KMS-11 (cell line): Measurements from ENCODE around the gene SIRT2.

Experiments
- H2AFZ ChIP-seq: fragments of 200-600 bp; sonication (generic); 2 replicates; pipeline ENCODE4 v1.6.1; 2016; ENCODE audit warnings: antibody characterized with exemption, mixed run types, low read depth
- H3K27ac ChIP-seq: fragments of 200-600 bp; sonication (generic); 2 replicates; pipeline ENCODE4 v1.6.1; 2016; ENCODE audit warnings: mild to moderate bottlenecking, mixed run types
- H3K27me3 ChIP-seq: fragments of 200-600 bp; sonication (generic); 2 replicates; pipeline ENCODE4 v1.6.1; 2017; ENCODE audit warnings: mild to moderate bottlenecking, low read depth, mixed run types, moderate library complexity; ENCODE audit not compliant: insufficient read depth
- H3K36me3 ChIP-seq: fragments of 200-600 bp; sonication (generic); 2 replicates; pipeline ENCODE4 v1.6.1; 2017; ENCODE audit warnings: mild to moderate bottlenecking, mixed run types; ENCODE audit not compliant: insufficient read depth
- H3K4me1 ChIP-seq: fragments of 200-600 bp; sonication (generic); 2 replicates; pipeline ENCODE4 v1.6.1; 2016; ENCODE audit warnings: mild to moderate bottlenecking, low read depth, mixed run types; ENCODE audit not compliant: poor library complexity, severe bottlenecking
- H3K4me2 ChIP-seq: fragments of 200-600 bp; sonication (generic); 2 replicates; pipeline ENCODE4 v1.7.0; 2016; ENCODE audit warnings: mild to moderate bottlenecking, mixed run types
- H3K4me3 ChIP-seq: fragments of 200-600 bp; sonication (generic); IDR thresholded peaks from 2 replicates; pipeline ENCODE4 v1.6.1; 2017; ENCODE audit warnings: low read depth, low read length, mixed read lengths; ENCODE audit not compliant: insufficient read depth
- H3K79me2 ChIP-seq: fragments of 200-600 bp; sonication (generic); 2 replicates; pipeline ENCODE4 v1.6.1; 2016; ENCODE audit warnings: low read depth, mixed run types; ENCODE audit not compliant: insufficient read depth
- H3K9ac ChIP-seq: fragments of 200-600 bp; sonication (generic); 2 replicates; pipeline ENCODE4 v1.6.1; 2016; ENCODE audit warnings: mild to moderate bottlenecking, mixed run types
- H4K20me1 ChIP-seq: fragments of 200-600 bp; sonication (generic); 2 replicates; pipeline ENCODE4 v1.6.1; 2016; ENCODE audit warnings: mild to moderate bottlenecking, mixed run types; ENCODE audit not compliant: insufficient read depth
- CTCF ChIP-seq: fragments of 200-600 bp; sonication (generic); conservative IDR thresholded peaks from 2 replicates; pipeline ENCODE4 v1.6.1; 2017; ENCODE audit warnings: low read depth, mild to moderate bottlenecking, antibody characterized with exemption, low read length, moderate library complexity, mixed read lengths

SIRT2 gene

GRCh38 chr19:38841787-38842438, 57.5 kb downstream of the SIRT2 start:
- no peak for TF ChIP-seq CTCF
- no peak overlapping the region for H2AFZ ChIP-seq
- H3K9ac ChIP-seq, result no peak overlapping the region
- H4K20me1 ChIP-seq, result no peaks in the 10 kb centered on the region; the same call in 1 of the 2 replicates
- no peak overlapping the region for H3K4me3 ChIP-seq
- peaks cover 54% of the 10 kb centered on the region for H3K79me2 ChIP-seq
- H3K27ac ChIP-seq, result no peak overlapping the region
- H3K36me3 ChIP-seq, result peaks cover 61% of the 10 kb centered on the region; the same call in 1 of the 2 replicates
- peaks cover 15% of the 10 kb centered on the region for H3K4me1 ChIP-seq
- H3K4me2 ChIP-seq, result no peak overlapping the region
- no peaks in the 10 kb centered on the region; the same call in 1 of the 2 replicates for H3K27me3 ChIP-seq

- H3K27ac ChIP-seq, result no peak overlapping the region
- peaks cover 48% of the 10 kb centered on the region for H3K79me2 ChIP-seq
- H4K20me1 ChIP-seq, result no peaks in the 10 kb centered on the region; the same call in 1 of the 2 replicates
Observed at GRCh38 chr19:38841180-38841766, 58.1 kb downstream of the SIRT2 start.

GRCh38 chr19:38840583-38840968, 58.8 kb downstream of the SIRT2 start:
- Histone ChIP-seq H4K20me1 (no peaks in the 10 kb centered on the region; the same call in 1 of the 2 replicates), H3K9ac (no peak overlapping the region), H3K27ac (no peak overlapping the region), H3K79me2 (peaks cover 41% of the 10 kb centered on the region), H3K4me3 (no peak overlapping the region), H3K4me2 (no peak overlapping the region), H3K4me1 (peaks cover 3% of the 10 kb centered on the region), H2AFZ (no peak overlapping the region), H3K36me3 (peaks cover 48% of the 10 kb centered on the region; the same call in 1 of the 2 replicates), H3K27me3 (no peaks in the 10 kb centered on the region; the same call in 1 of the 2 replicates)
- no peak for TF ChIP-seq CTCF

More at GRCh38 chr19:38841180-38841766, 58.1 kb downstream of the SIRT2 start:
- Histone ChIP-seq H3K4me3 (no peak overlapping the region), H3K36me3 (peaks cover 55% of the 10 kb centered on the region; the same call in 1 of the 2 replicates), H3K4me1 (peaks cover 9% of the 10 kb centered on the region), H2AFZ (no peak overlapping the region), H3K27me3 (no peaks in the 10 kb centered on the region; the same call in 1 of the 2 replicates), H3K4me2 (no peak overlapping the region), H3K9ac (no peak overlapping the region)
- TF ChIP-seq CTCF, result no peak

- no peaks in the 10 kb centered on the region for H3K4me1 ChIP-seq
- no peak overlapping the region for H3K4me2 ChIP-seq
- no peak for TF ChIP-seq CTCF
- H3K36me3 ChIP-seq, result peaks cover 42% of the 10 kb centered on the region; the same call in 1 of the 2 replicates
- H3K79me2 ChIP-seq, result peaks cover 35% of the 10 kb centered on the region
- no peak overlapping the region for H3K4me3 ChIP-seq
- no peak overlapping the region for H3K27ac ChIP-seq
- no peak overlapping the region for H3K9ac ChIP-seq
- no peaks in the 10 kb centered on the region; the same call in 1 of the 2 replicates for H4K20me1 ChIP-seq
- no peak overlapping the region for H2AFZ ChIP-seq
- H3K27me3 ChIP-seq, result no peaks in the 10 kb centered on the region; the same call in 1 of the 2 replicates
Observed at GRCh38 chr19:38839816-38840582, 59.4 kb downstream of the SIRT2 start.
